ENCODE data around the gene SPRED2.

The SPRED2 gene

DNA sequence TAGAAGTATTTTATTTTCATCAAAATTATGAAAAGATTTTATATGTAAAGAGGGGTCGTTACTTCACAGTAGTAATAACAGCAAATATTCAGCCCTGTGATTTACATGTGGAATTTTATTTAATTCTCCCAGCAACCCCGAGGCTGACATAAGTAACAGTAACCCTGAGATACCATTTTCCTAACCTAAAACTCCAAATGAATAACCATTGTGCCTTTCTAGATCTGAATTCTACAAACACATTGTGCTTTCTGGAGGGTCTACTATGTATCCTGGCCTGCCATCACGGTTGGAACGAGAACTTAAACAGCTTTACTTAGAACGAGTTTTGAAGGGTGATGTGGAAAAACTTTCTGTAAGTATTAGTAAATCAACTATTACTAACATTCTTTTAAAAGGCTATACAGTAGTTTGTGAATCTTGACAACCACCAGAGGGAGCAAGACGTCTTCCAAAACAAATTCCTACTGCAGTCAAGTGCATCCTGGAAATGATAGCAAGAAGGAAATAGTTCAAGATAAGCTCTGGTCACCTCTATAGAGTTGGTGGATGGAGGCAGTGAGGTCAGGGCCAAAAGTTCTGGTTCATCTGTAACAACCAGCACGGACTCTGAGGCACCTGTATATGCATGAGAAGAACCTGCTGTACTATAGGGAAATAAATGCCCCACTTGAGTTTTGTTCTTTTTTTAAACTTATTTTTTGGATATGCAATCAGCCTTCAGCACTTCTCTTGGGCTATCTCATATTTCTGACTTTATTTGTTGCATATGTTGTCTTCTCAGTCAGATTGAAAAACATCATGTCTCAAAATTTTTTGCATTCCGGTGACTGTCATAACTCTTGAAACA is 167.4 kb downstream of the SPRED2 start:
- DNase-seq, result peak; percentile 10

DNA sequence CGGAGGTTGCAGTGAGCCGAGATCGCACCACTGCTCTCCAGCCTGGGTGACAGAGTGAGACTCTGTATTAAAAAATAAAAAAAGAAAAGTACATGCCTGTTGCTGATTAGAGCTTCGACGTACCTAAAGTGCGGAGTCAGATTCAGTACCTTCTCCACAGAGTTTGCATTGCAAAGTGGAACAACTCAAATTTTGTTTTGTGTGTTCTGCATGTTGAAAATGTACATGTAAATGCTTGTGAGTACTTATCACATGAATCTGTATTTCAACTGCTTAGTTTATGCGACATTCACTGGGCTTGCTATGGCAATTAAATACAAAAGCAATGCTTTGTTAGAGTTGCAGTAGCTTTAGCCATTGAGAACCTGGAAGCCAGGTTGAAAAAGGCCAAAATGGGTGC is 168.4 kb downstream of the SPRED2 start:
- DNase-seq, result no peak

DNA sequence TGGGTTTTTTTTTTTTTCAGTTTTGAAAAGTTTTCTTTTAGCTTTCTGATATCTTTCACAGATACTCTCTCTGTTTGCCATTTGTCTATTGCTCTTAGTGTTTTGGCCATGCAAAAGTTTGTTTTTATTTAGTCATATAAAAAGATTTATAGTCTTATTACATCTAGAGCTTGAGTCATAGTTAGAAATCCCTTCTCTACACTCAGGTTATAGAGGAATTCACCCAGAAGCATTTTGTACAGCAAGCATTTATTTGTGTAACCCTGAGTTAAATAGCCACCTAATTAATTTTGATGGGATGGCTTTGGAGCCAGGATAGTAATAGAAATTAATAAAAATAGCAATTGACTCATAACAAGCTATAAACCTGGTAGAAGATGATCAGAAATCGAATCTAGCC is 169.1 kb downstream of the SPRED2 start:
- DNase-seq, result no peak

DNA sequence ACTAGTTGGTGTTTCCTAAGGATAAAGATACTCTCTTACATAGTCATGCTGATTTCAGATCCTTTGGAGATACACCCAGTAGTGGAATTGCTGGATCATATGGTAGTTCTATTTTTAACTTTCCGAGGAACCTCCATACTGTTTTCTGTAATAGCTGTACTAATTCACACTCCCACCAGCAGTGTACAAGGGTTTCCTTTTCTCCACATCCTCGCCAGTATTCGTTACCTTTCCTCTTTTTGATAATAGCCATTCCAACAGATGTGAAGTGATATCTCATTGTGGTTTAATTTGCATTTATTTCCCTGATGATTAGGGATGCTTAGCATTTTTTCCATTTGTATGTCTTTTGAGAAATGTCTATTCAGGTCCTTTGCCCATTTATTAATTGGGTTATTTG is 170.7 kb downstream of the SPRED2 start:
- DNase-seq, result no peak

Data from GDM1 (cell line).